Keratinocyte (primary cell): Measurements from ENCODE around the gene BMPER.

Experiments used
- CTCF ChIP-seq, 3 experiments: IDR thresholded peaks in 1 of 3; conservative IDR thresholded peaks in 1 of 3; optimal IDR thresholded peaks in 1 of 3; 2 replicates in 2 of 3; 3 replicates in 1 of 3; pipeline versions ENCODE3 to v1.5.1; 2011; ENCODE audit warnings: low read length in 3 of 3, mild to moderate bottlenecking in 3 of 3, moderate library complexity in 2 of 3, control low read depth in 1 of 3, inconsistent platforms in 1 of 3; ENCODE audit not compliant: insufficient read depth in 2 of 3; ENCODE audit errors: extremely low read depth in 1 of 3
- EZH2 ChIP-seq: IDR thresholded peaks from one replicate; pipeline ENCODE4 v1.6.1; 2012; ENCODE audit warnings: inconsistent platforms, mild to moderate bottlenecking, low read length, moderate library complexity

DNA sequence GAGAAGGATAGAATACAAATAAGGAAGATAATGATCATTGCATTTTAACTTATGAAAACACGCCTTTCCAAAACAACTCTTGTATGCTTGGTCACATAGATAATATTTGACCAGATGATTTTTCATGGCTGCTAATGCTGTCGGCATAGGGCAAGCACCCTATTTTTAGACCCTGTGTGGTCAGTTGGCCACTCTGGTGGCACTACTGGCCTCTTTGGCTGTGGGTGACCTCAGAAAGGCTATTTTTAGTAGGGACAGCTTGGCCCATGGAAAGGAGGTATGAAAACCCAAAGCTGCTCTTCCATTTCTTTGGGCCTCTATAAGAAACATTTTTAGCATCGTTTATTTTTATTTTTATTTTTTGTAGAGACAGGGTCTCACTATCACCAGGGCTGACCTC is 12.3 kb downstream of the BMPER start:
- TF ChIP-seq CTCF (optimal IDR thresholded peaks at IDR 0.05 in 1 of 3, IDR thresholded peaks at IDR 0.05 in 1 of 3, conservative IDR thresholded peaks at IDR 0.05 in 1 of 3; ENCODE audit: extremely low read depth in 1 of 3, insufficient read depth in 2 of 3, low read length in 3 of 3) = no peak
- TF ChIP-seq EZH2 = no peak
